OCI-LY3 (cell line): ENCODE results near the gene SEPTIN2.

Experiments used
- H2AFZ ChIP-seq: fragments of 200-600, 300-600 bp; shearing (Covaris generic); 2 replicates; pipeline ENCODE4 v1.6.0; 2014; ENCODE audit warnings: antibody characterized with exemption, low read depth, low read length
- H3K27ac ChIP-seq: fragments of 200-600, 300-600 bp; sonication (generic); 2 replicates; pipeline ENCODE4 v1.5.1; 2014; ENCODE audit warnings: mild to moderate bottlenecking, low read length, moderate library complexity, mixed read lengths
- H3K27me3 ChIP-seq: fragments of 200-600, 300-600 bp; sonication (generic); 2 replicates; pipeline ENCODE4 v1.6.1; 2014; ENCODE audit warnings: low read depth, low read length, mixed read lengths
- H3K36me3 ChIP-seq: fragments of 200-600, 300-600 bp; sonication (generic); replicated peaks from 2 replicates; pipeline ENCODE3; 2014; ENCODE audit warnings: low read depth, low read length, mixed read lengths
- H3K4me1 ChIP-seq: fragments of 300-600, 200-600 bp; sonication (generic); 2 replicates; pipeline ENCODE4 v1.6.1; 2014; ENCODE audit warnings: low read length, mixed read lengths
- H3K4me2 ChIP-seq: fragments of 200-600, 300-600 bp; sonication (generic); 2 replicates; pipeline ENCODE4 v1.6.1; 2014; ENCODE audit warnings: low read length, mixed read lengths
- H3K4me3 ChIP-seq: fragments of 300-600, 200-600 bp; sonication (generic); 2 replicates; pipeline ENCODE4 v1.5.1; 2014; ENCODE audit warnings: antibody characterized with exemption, mild to moderate bottlenecking, low read length, moderate library complexity
- H3K79me2 ChIP-seq: fragments of 300-600, 200-600 bp; shearing (Covaris generic); 2 replicates; pipeline ENCODE4 v1.6.1; 2014; ENCODE audit warnings: mild to moderate bottlenecking, low read length, mixed read lengths
- H3K9ac ChIP-seq: fragments of 300-600, 200-600 bp; shearing (Covaris generic); 2 replicates; pipeline ENCODE4 v1.6.0; 2014; ENCODE audit warnings: mild to moderate bottlenecking, low read length, moderate library complexity
- H3K9me3 ChIP-seq: fragments of 200-600, 300-600 bp; shearing (Covaris generic); 2 replicates; pipeline ENCODE4 v1.6.1; 2014; ENCODE audit warnings: low read length, mixed read lengths; ENCODE audit not compliant: insufficient read depth
- H4K20me1 ChIP-seq: fragments of 200-600, 300-600 bp; sonication (generic); 2 replicates; pipeline ENCODE4 v1.6.1; 2016; ENCODE audit warnings: low read length, mixed read lengths; ENCODE audit not compliant: insufficient read depth
- EZH2phosphoT487 ChIP-seq: fragments of 200-600 bp; shearing (Covaris generic); IDR thresholded peaks from 2 replicates; pipeline ENCODE4 v1.6.1; 2018; ENCODE audit warnings: antibody characterized with exemption, mixed run types, low read depth
- TF ChIP-seq, protein P1 (sequence below): fragments of 200-600, 300-600 bp; sonication (generic); IDR thresholded peaks from 2 replicates; pipeline ENCODE4 v1.5.1; 2014; ENCODE audit warnings: antibody characterized with exemption, low read length, low read depth

The SEPTIN2 gene

GRCh38 chr2:241334813-241335212 lies 19.1 kb downstream of the SEPTIN2 start:
- Histone ChIP-seq H3K9me3 (no peaks in the 10 kb centered on the region), H3K4me1 (peaks cover 33% of the 10 kb centered on the region), H2AFZ (no peak overlapping the region), H3K9ac (no peak overlapping the region), H3K4me2 (no peak overlapping the region), H4K20me1 (peaks cover 46% of the 10 kb centered on the region), H3K27ac (no peak overlapping the region), H3K27me3 (no peaks in the 10 kb centered on the region), H3K4me3 (no peak overlapping the region), H3K79me2 (peaks cover 4% of the 10 kb centered on the region; the same call in 1 of the 2 replicates), H3K36me3 (peaks cover 10% of the 10 kb centered on the region)
- no peak for TF ChIP-seq EZH2phosphoT487
- TF ChIP-seq, protein P1, sequence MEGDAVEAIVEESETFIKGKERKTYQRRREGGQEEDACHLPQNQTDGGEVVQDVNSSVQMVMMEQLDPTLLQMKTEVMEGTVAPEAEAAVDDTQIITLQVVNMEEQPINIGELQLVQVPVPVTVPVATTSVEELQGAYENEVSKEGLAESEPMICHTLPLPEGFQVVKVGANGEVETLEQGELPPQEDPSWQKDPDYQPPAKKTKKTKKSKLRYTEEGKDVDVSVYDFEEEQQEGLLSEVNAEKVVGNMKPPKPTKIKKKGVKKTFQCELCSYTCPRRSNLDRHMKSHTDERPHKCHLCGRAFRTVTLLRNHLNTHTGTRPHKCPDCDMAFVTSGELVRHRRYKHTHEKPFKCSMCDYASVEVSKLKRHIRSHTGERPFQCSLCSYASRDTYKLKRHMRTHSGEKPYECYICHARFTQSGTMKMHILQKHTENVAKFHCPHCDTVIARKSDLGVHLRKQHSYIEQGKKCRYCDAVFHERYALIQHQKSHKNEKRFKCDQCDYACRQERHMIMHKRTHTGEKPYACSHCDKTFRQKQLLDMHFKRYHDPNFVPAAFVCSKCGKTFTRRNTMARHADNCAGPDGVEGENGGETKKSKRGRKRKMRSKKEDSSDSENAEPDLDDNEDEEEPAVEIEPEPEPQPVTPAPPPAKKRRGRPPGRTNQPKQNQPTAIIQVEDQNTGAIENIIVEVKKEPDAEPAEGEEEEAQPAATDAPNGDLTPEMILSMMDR: no peak

DNA sequence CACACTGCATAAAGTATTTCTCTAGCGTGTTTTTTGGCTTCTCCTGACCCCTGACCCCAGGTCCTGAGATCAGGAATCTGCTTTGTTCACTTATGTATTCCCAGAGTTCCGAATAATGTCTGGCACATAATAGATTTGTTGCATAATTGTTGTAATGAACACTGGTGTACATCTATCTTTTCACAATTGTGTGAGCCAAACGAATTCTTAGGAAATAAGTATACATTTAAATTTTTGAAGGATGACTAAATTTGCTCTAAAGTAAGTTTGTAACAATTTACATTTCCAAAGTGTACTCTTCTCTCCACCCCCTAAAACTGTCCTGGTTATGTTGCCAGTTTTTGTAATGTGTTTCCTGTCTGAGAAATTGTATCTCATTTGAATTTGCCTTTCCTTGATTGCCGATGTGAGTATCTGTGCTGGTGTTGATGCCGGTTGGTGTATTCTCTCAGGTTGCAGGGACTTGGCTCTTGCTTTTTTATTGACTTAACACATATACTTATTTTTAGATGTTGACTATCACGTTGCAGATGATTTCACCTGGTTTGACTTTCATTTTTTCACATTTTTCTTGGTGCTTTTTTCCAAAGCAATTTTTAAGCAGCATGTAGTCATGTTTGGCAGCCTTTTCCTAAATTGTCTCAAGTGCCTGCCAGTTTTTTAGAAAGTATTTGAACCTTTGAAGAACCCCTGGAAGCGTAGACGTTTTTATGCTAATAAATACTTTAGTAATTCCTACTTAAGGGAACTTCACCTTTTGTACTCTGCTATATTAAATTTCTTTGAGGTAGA lies 24.3 kb downstream of the SEPTIN2 start:
- Histone ChIP-seq H4K20me1 (peaks cover 45% of the 10 kb centered on the region), H3K36me3 (peaks cover 46% of the 10 kb centered on the region), H3K79me2 (peaks cover 14% of the 10 kb centered on the region), H3K27ac (no peak overlapping the region), H3K9ac (no peak overlapping the region), H2AFZ (no peak overlapping the region), H3K4me2 (peak overlapping the region; percentile 35), H3K4me1 (peaks cover 35% of the 10 kb centered on the region), H3K9me3 (no peaks in the 10 kb centered on the region), H3K27me3 (no peaks in the 10 kb centered on the region), H3K4me3 (no peak overlapping the region)
- TF ChIP-seq, protein P1: no peak
- no peak for TF ChIP-seq EZH2phosphoT487

DNA sequence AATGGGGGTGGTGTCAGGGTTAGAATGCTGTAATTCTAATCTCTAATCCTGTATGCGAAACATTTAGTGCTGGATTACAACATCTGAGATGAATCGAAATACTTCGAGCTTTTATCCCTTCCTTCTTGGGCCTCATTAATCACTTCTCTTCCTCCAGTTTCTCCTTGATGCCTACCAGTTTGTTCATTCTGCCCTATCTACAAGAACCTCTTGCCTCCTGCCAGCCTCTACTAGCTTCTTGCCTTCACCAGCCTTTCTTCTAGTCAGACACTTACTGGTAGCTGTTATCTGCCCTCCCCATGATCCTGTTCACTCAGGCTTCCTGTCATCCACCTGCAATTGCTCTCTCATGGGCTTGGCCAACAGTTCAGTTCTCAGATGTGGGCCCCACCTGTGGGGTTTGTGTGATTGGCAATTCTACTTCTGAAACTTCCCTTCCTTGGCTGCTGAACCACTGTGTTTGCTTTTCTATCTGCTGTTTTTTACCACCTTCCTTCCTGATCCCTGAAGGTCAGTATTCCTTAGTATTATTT lies 25.0 kb downstream of the SEPTIN2 start:
- Histone ChIP-seq H3K9me3 (no peaks in the 10 kb centered on the region), H3K27me3 (no peaks in the 10 kb centered on the region), H3K79me2 (peaks cover 14% of the 10 kb centered on the region), H3K36me3 (peaks cover 51% of the 10 kb centered on the region), H3K4me3 (no peak overlapping the region), H4K20me1 (peaks cover 38% of the 10 kb centered on the region), H2AFZ (no peak overlapping the region), H3K9ac (no peak overlapping the region), H3K4me2 (no peak overlapping the region), H3K4me1 (peaks cover 29% of the 10 kb centered on the region), H3K27ac (no peak overlapping the region)
- no peak for TF ChIP-seq EZH2phosphoT487
- TF ChIP-seq, protein P1: no peak

DNA sequence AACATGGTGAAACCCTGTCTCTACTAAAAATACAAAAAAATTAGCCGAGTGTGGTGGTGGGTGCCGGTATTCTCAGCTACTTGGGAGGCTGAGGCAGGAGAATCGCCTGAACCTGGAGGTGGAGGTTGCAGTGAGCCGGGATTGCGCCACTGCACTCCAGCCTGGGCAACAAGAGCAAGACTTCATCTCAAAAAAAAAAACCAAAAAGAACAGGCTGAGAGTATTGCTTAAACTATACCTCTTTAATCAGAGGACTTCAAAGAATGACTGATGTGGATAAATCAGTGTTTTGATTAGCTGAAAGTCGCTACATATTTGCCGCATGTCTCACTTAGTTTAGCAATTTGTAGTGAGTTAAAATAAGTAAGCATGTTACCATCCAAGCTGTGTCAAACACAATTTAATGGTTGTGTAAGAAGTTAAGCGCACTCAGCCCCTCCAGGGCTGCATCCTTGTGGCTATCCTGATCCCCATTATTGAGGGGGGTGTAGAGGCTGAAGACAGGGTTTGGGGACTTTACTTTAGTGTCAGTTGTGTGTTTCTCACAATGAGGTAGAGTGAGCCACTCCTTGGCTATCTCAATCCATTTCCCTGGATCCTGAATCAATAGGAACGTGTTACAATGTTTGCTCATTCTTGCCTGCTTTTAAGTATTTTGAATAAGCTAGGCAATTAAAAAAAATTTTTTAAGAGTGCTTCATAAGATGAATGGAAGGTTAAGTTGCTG lies 29.4 kb downstream of the SEPTIN2 start:
- Histone ChIP-seq H3K79me2 (peaks cover 7% of the 10 kb centered on the region), H3K9me3 (no peaks in the 10 kb centered on the region), H3K4me2 (no peak overlapping the region), H2AFZ (no peak overlapping the region), H3K27ac (no peak overlapping the region), H3K4me3 (no peak overlapping the region), H3K4me1 (peaks cover 3% of the 10 kb centered on the region), H3K9ac (no peak overlapping the region), H4K20me1 (peaks cover 9% of the 10 kb centered on the region), H3K36me3 (peaks cover 57% of the 10 kb centered on the region), H3K27me3 (no peaks in the 10 kb centered on the region)
- no peak for TF ChIP-seq EZH2phosphoT487
- TF ChIP-seq, protein P1: no peak
